Hindlimb muscle (tissue), 1 donor: ENCODE results near the gene RHBDD1. TPM values are rescaled to one million over a fixed set of nuclear protein-coding genes. Genes with fewer than 3 reads are reported as not detected.

Experiments used
- DNase-seq: peaks from one replicate; pipeline ENCODE4 v3.0.0-alpha.2; 2013
- polyA plus RNA-seq: library from polyadenylated mRNA; unstranded; fragments of 120-200 nt; gene quantifications from one replicate; pipeline ENCODE4 v1.2.1, GENCODE V29; 2013; ENCODE audit not compliant: insufficient read length

The RHBDD1 gene
- polyA plus RNA-seq: 18.4 TPM

DNA sequence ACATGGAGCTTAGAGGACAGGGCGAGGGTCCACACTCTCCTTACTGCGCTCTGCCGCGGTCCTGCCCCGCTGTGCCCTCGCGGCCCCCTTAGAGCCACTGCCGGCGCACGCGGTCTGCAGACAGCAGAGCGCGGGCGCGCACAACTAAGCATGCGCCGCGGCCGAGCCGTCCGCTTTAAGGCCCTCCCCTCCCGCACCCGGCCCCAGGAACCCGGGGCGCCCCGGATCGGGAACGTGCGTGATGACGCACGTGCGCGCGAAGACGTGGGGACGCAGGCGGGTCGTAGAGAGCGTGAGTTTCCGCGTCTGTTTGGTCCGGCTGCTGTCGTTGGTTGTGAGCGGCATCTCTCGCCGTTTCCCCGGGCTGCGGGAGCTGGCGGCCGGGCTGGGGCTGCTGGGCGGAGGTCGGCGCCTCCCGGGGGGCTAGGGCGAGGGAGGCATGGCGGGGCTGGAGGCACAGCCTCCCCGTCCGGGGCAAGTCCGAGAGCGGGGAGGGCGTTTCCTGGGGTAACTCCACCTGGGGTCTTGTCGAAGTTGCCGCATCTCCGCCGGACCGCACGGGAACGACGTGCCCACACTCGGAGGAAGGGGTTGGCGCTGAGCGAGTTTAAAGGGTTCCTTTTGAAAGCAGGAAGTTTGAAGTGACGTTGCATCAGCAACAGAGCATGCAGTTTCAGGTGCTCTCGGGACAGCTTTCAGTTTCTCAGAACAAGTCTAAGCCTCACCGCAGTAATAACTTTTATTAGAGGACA, at the start of gene RHBDD1:
RHBDD1 (plus strand) TSS at position 259 of the 752 bp plus-strand sequence. CDS start 28,640 bp downstream, outside the sequence.
- peak; percentile 99 for DNase-seq

- DNase-seq: no peak
Observed at GRCh38 chr2:226788064-226788463, 47.8 kb upstream of the RHBDD1 start.

- no peak for DNase-seq
Observed at GRCh38 chr2:226788881-226789490, 46.9 kb upstream of the RHBDD1 start.

DNA sequence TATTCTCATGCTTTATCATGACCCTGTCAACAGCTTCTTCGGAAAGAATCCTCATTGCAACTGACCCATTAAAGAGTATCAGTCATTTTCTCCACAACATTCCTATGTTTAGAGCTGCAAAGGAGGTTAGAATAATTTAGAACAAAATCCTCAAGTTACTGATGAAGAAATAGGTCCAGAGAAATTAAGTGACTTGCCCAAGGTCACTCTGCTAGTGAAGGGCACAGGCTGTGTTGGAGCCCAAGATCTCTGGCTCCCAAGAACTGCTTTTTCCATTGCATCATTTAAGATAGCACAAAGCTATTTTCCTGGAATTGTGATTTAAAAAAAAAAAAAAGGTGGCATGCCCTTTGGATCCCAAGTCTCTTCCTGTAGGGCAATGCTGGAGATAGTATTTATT, 45.8 kb upstream of the RHBDD1 start:
- DNase-seq: no peak

DNA sequence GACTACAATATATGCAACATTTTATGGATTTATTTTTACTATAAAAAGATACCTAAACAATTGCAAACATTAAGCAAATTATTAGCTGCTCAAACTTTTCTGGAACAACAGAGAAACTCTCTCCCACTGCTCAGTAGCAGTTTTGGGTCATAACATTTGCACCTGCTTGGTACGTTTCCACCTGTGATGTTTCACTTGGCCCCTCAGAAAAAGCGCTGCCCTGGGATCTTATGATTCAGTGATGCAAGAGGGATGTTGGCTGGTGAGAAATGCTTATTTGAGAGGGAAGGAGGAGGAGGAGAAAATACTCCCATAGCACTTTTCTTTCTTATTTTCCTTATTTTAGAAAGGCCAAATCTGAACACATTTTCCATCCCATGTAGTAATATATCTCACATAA, 45.4 kb upstream of the RHBDD1 start:
- no peak for DNase-seq

DNA sequence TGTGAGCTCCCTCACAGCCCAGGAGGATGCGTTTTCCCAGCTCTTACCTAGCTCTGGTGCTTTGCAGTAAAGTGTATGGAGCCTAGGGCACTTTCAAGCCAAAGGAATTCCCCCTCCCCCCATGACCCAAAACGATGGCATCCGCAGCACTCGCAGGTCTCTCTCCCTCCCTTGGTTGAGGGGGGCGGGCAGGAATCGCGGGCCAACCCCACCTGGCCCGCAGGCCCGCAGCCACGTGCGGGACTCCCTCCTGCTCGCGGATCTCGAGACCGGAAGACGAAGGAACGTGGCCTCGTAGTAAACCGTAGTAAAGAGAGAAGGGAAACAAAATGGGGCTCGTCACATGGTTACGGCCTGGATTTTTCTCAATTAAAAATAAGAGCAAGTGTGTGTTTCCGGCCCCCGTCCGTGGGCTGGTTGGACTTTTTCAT, 44.8 kb upstream of the RHBDD1 start:
- DNase-seq: peak; percentile 68

- peak; percentile 87 for DNase-seq
Observed at GRCh38 chr2:226791487-226792081, 44.3 kb upstream of the RHBDD1 start.

GRCh38 chr2:226792155-226792881, 43.5 kb upstream of the RHBDD1 start:
- no peak for DNase-seq

DNA sequence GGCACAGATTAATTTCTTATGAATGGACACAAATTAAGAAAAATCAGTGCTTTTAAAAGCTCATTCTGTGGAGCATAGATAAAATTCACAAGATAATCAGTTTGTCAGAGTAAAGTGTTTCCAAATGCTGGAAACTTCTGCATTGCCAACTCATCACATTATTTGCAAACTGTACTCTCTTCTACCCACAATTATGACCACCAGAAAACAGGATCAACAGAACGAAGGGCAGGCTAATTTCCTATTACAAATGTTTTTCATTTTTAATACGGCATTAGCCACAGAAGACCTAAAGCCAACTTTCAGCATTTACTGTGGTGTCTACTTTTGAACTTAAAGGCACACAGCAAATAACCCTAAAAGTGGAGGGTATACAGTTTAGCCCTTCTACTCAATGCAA, 42.2 kb upstream of the RHBDD1 start:
- DNase-seq: no peak

DNA sequence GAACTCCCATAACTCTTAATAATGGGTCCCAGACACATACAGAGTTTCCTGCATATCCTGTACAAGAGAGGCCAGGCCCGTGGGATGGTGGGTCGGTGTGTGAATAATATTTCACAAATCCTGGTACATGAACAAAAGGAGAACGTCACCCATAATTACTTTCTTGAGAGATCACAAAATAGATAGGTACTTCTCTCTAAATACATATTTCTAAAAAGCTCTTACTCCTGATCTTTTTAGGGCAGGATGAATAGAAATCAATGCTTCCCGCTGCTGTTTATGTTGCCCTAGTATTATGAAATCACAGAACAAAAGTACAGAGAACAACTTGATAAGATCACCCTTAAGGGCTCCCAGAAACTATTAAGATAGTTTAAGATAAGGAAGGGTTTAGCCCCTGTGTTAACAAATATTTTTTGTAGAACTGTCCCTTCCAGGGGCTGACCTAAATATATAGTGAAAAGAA, 41.6 kb upstream of the RHBDD1 start:
- no peak for DNase-seq

GRCh38 chr2:226794751-226795171, 41.1 kb upstream of the RHBDD1 start:
- peak; percentile 31 for DNase-seq

GRCh38 chr2:226795281-226796011, 40.4 kb upstream of the RHBDD1 start:
- DNase-seq: no peak

- no peak for DNase-seq
Observed at GRCh38 chr2:226796012-226796839, 39.6 kb upstream of the RHBDD1 start.

DNA sequence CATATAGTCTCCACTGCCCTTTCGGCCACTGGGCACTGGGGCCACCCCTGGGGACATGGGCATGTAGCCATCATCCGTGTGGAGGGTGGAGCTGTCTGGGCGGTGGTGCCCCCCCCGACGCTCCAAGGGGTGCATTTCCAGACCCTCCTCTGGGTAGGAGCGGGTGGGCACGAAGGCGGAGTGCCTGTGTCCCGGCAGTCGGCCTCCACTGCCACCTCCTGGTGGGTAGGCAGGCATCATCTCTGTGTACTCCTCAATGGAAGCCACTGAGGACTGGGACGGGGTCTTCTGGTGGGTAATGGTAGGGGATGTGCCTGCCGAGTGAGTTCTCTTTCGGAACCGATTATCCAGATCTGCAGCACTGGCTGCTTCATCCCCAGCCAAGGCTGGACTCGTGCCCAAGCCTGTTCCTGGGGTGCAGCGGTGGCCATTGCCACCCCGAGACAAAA, 39.0 kb upstream of the RHBDD1 start:
- no peak for DNase-seq

DNA sequence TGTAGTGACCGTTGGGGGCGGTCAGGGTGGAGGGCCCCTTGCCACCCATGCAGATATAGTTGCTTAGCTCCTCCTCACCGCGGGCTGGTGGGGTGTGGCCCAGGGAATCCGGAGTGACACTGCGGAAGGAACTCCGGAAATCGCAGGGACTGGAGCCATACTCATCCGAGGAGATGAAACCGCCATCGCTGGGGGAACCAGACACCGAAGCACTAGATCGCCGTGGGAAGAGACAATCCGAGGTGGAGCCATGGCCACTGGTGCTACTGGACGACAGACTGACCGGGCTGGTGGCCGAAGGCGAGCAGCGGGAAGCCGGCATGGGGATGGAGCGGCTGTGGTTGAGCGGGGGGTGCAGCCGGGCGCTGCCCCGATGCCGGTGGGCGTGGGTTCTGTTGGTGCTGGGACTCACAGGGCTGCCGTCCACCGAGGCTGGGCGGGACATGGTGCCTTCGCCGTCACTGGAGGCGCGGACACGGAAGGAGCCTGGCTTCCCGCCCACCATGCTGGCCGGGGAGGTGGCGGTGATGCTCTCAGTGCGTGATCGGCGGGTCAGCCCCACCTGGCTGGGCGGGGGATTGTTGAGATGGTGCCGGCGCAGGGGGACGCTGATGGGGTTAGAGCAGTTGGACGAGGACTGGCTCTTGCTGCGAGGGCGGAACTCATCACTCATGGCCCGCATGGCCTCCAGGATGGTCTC, 38.4 kb upstream of the RHBDD1 start:
- DNase-seq: no peak

- no peak for DNase-seq
Observed at GRCh38 chr2:226797989-226798421, 37.8 kb upstream of the RHBDD1 start.

- peak; percentile 61 for DNase-seq
Observed at GRCh38 chr2:226798422-226799210, 37.2 kb upstream of the RHBDD1 start.

- DNase-seq: peak; percentile 83
Observed at GRCh38 chr2:226799211-226799975, 36.5 kb upstream of the RHBDD1 start, which contains the start of gene IRS1. IRS1 (minus strand) TSS chr2:226799820; CDS start chr2:226798738, 1,082 bp downstream.
